Measurements from ENCODE around the gene NSFL1C.

The NSFL1C gene

GRCh38 chr20:1437235-1437904 is 29.3 kb downstream of the NSFL1C start:
- TF ChIP-seq, protein P1, sequence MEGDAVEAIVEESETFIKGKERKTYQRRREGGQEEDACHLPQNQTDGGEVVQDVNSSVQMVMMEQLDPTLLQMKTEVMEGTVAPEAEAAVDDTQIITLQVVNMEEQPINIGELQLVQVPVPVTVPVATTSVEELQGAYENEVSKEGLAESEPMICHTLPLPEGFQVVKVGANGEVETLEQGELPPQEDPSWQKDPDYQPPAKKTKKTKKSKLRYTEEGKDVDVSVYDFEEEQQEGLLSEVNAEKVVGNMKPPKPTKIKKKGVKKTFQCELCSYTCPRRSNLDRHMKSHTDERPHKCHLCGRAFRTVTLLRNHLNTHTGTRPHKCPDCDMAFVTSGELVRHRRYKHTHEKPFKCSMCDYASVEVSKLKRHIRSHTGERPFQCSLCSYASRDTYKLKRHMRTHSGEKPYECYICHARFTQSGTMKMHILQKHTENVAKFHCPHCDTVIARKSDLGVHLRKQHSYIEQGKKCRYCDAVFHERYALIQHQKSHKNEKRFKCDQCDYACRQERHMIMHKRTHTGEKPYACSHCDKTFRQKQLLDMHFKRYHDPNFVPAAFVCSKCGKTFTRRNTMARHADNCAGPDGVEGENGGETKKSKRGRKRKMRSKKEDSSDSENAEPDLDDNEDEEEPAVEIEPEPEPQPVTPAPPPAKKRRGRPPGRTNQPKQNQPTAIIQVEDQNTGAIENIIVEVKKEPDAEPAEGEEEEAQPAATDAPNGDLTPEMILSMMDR (IDR thresholded peaks at IDR 0.05; ENCODE audit: low read depth, low read length), result peak; percentile 86
- in situ Hi-C loops (cut with HindIII; ENCODE audit: low sequenced_read_pairs), result no loop called here
- peak; percentile 81 for DNase-seq (ENCODE audit: low read depth, low spot score)
- no peak overlapping the region for H3K4me3 ChIP-seq (ENCODE audit: low read depth, low read length)

DNA sequence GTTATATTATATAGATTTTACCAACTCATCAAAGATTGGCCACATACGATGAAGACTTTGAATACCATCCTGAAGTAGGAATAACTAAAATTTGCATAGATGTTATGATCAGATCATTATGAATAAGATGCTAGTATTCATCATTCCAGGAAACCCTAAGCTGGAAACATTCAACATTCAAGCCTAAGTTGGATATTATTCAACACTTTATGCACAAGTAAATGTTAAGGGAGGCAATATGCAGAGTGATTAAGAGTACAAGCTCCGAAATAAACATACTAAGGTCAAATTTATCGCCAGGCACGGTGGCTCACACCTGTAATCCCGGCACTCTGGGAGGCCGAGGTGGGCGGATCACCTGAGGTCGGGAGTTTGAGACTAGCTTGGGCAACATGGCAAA is 30.4 kb downstream of the NSFL1C start:
- no peak for DNase-seq (ENCODE audit: low read depth, low spot score)
- H3K4me3 ChIP-seq (ENCODE audit: low read depth, low read length), result no peak overlapping the region
- TF ChIP-seq, protein P1 (IDR thresholded peaks at IDR 0.05; ENCODE audit: low read depth, low read length), result no peak
- in situ Hi-C loops (cut with HindIII; ENCODE audit: low sequenced_read_pairs), result no loop called here

DNA sequence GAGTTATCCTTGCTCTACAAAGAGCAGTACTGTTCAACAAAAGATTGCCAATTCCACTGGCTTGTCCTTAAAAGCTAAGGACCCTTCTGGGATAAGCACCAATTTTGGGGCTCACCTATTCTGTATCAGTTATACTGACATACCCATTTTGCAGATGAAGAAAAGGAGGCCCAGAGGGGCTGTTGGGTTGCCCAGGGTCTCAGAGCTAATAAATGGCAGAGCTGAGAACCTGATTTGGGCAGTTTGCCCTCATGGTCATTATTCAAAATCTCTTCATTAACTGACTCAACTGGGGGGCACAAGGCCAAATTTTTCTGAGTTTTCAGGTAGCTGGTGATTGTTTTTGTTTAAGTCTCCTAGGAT is 31.3 kb downstream of the NSFL1C start:
- TF ChIP-seq, protein P1 (IDR thresholded peaks at IDR 0.05; ENCODE audit: low read depth, low read length), result no peak
- no peak for DNase-seq (ENCODE audit: low read depth, low spot score)
- H3K4me3 ChIP-seq (ENCODE audit: low read depth, low read length), result no peak overlapping the region
- in situ Hi-C loops (cut with HindIII; ENCODE audit: low sequenced_read_pairs), result no loop called here

DNA sequence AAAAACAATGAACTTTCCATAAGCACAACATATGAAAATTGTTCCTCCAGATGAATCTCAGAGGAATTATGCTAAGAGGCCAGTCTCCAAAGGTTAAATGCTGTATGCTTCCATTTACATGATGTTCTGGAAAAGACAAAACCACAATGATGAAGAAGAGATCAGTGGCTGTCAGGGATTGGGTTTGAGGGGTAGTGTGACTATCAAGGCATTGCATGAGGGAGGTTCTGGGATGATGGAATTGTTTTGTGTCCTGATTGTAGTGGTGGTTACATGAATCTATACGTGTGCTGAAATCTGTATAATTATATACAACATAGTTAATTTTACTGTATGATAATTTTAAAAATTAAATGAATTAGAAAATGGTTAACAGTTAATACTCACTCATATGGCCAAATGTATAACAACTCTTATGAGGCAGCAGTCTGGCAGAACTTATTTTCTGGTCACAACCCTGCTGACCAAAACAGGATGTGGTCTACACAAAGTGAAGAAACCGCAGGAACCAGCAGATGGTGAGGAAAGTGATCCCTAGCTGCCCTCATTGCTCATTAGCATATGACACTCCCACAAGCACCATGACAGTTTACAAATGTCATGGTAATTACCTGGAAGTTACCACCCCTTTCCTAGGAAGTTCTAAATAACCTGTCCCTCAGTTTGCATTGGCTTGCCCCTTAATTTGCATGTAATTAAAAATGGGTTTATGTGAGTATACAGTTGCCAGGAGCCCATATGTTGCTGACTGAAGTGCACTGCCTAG is 31.9 kb downstream of the NSFL1C start:
- in situ Hi-C loops (cut with HindIII; ENCODE audit: low sequenced_read_pairs), result no loop called here
- TF ChIP-seq, protein P1 (IDR thresholded peaks at IDR 0.05; ENCODE audit: low read depth, low read length), result no peak
- peak; percentile 88 for DNase-seq (ENCODE audit: low read depth, low spot score)
- no peak overlapping the region for H3K4me3 ChIP-seq (ENCODE audit: low read depth, low read length)

GRCh38 chr20:1431158-1431557 is 35.5 kb downstream of the NSFL1C start:
- no peak overlapping the region for H3K4me3 ChIP-seq (ENCODE audit: low read depth, low read length)
- no peak for DNase-seq (ENCODE audit: low read depth, low spot score)
- in situ Hi-C loops (cut with HindIII; ENCODE audit: low sequenced_read_pairs), result no loop called here

GRCh38 chr20:1430004-1430451 is 36.6 kb downstream of the NSFL1C start:
- DNase-seq (ENCODE audit: low read depth, low spot score), result no peak

More at GRCh38 chr20:1431158-1431557, 35.5 kb downstream of the NSFL1C start:
- TF ChIP-seq, protein P1 (IDR thresholded peaks at IDR 0.05; ENCODE audit: low read depth, low read length), result no peak

More at GRCh38 chr20:1430004-1430451, 36.6 kb downstream of the NSFL1C start:
- in situ Hi-C loops (cut with HindIII; ENCODE audit: low sequenced_read_pairs), result no loop called here
- TF ChIP-seq, protein P1 (IDR thresholded peaks at IDR 0.05; ENCODE audit: low read depth, low read length), result no peak
- H3K4me3 ChIP-seq (ENCODE audit: low read depth, low read length), result no peak overlapping the region

All from astrocyte of the spinal cord (primary cell).